Liver (tissue), 9 donors: Measurements from ENCODE around the gene SERTAD2. TPM values are rescaled to one million over a fixed set of nuclear protein-coding genes. Genes with fewer than 3 reads are reported as not detected.

Experiments
- DNase-seq: peaks from one replicate; pipeline ENCODE4 v3.0.0-alpha.2; 2017; ENCODE audit warnings: low spot score
- H3K27ac ChIP-seq, 2 donors: one replicate each; pipeline ENCODE4 v1.7.0; 2013; ENCODE audit warnings: inconsistent platforms in 2 of 2, low read length in 2 of 2, control low read depth in 1 of 2, low read depth in 1 of 2, mild to moderate bottlenecking in 1 of 2
- H3K27me3 ChIP-seq, 4 donors: one replicate each; pipeline versions ENCODE4 v1.6.1 to v1.7.0; 2013; ENCODE audit warnings: low read length in 3 of 4, inconsistent platforms in 1 of 4, mild to moderate bottlenecking in 1 of 4, moderate library complexity in 1 of 4; ENCODE audit not compliant: control insufficient read depth in 4 of 4, insufficient read depth in 4 of 4
- H3K36me3 ChIP-seq, 4 donors: one replicate each; pipeline versions ENCODE4 v1.6.1 to v1.7.0; 2013; ENCODE audit warnings: low read length in 3 of 4, mild to moderate bottlenecking in 3 of 4, low read depth in 1 of 4, moderate library complexity in 1 of 4; ENCODE audit not compliant: control insufficient read depth in 4 of 4, insufficient read depth in 3 of 4
- H3K4me1 ChIP-seq, 4 donors: one replicate each; pipeline versions ENCODE4 v1.6.1 to v1.7.0; 2013; ENCODE audit warnings: low read length in 3 of 4, mild to moderate bottlenecking in 3 of 4, moderate library complexity in 1 of 4; ENCODE audit not compliant: control insufficient read depth in 4 of 4, insufficient read depth in 4 of 4
- H3K4me3 ChIP-seq, 3 donors: one replicate each; pipeline versions ENCODE4 v1.6.1 to v1.7.0; 2013; ENCODE audit warnings: low read length in 3 of 3, control low read depth in 1 of 3, low read depth in 1 of 3, mild to moderate bottlenecking in 1 of 3
- H3K9ac ChIP-seq, 2 donors: one replicate each; pipeline ENCODE4 v1.7.0; 2013; ENCODE audit warnings: low read length in 2 of 2, mild to moderate bottlenecking in 2 of 2, moderate library complexity in 2 of 2, control low read depth in 1 of 2, low read depth in 1 of 2
- H3K9me3 ChIP-seq, 4 donors: one replicate each; pipeline versions ENCODE4 v1.6.1 to v1.7.0; 2013; ENCODE audit warnings: low read length in 3 of 4; ENCODE audit not compliant: control insufficient read depth in 4 of 4
- ATF3 ChIP-seq: IDR thresholded peaks from 2 replicates; pipeline ENCODE4 v1.6.1; 2016; ENCODE audit warnings: antibody characterized with exemption
- CTCF ChIP-seq: fragments of 150-350 bp; IDR thresholded peaks from 2 replicates; pipeline ENCODE4 v1.5.1; 2017; ENCODE audit warnings: improper control_type of control experiment, low read depth, low read length; ENCODE audit not compliant: missing input control
- EGR1 ChIP-seq, 2 donors: IDR thresholded peaks; 2 replicates each; pipeline ENCODE4 v1.6.1; 2016 to 2018; ENCODE audit warnings: antibody characterized with exemption in 2 of 2, low read depth in 2 of 2
- FOXA1 ChIP-seq: IDR thresholded peaks from 2 replicates; pipeline ENCODE4 v1.6.1; 2016; ENCODE audit warnings: antibody characterized with exemption
- FOXA2 ChIP-seq: IDR thresholded peaks from 2 replicates; pipeline ENCODE4 v1.6.1; 2016; ENCODE audit warnings: antibody characterized with exemption
- GABPA ChIP-seq, 2 donors: IDR thresholded peaks in 1 of 2; conservative IDR thresholded peaks in 1 of 2; 2 replicates each; pipeline ENCODE4 v1.6.1; 2016; ENCODE audit warnings: antibody characterized with exemption in 2 of 2, mild to moderate bottlenecking in 1 of 2, moderate library complexity in 1 of 2
- HNF4A ChIP-seq, 2 donors: conservative IDR thresholded peaks; 2 replicates each; pipeline ENCODE4 v1.6.1; 2016; ENCODE audit warnings: antibody characterized with exemption in 2 of 2, mild to moderate bottlenecking in 2 of 2
- HNF4G ChIP-seq: IDR thresholded peaks from 2 replicates; pipeline ENCODE4 v1.6.1; 2016; ENCODE audit warnings: antibody characterized with exemption
- JUND ChIP-seq, 2 donors: IDR thresholded peaks; 2 replicates each; pipeline ENCODE4 v1.6.1; 2016; ENCODE audit warnings: antibody characterized with exemption in 2 of 2
- MAX ChIP-seq: IDR thresholded peaks from 2 replicates; pipeline ENCODE4 v1.6.1; 2016; ENCODE audit warnings: antibody characterized with exemption
- NR2F2 ChIP-seq: IDR thresholded peaks from 2 replicates; pipeline ENCODE4 v1.6.1; 2016; ENCODE audit warnings: antibody characterized with exemption
- RAD21 ChIP-seq, 2 donors: IDR thresholded peaks; 2 replicates each; pipeline ENCODE4 v1.6.1; 2016; ENCODE audit warnings: antibody characterized with exemption in 2 of 2, mild to moderate bottlenecking in 2 of 2
- REST ChIP-seq: IDR thresholded peaks from 2 replicates; pipeline ENCODE4 v1.6.1; 2016; ENCODE audit warnings: antibody characterized with exemption, mild to moderate bottlenecking
- RXRA ChIP-seq, 2 donors: IDR thresholded peaks; 2 replicates each; pipeline ENCODE4 v1.6.1; 2017 to 2018; ENCODE audit warnings: antibody characterized with exemption in 2 of 2, mild to moderate bottlenecking in 1 of 2
- SP1 ChIP-seq: IDR thresholded peaks from 2 replicates; pipeline ENCODE4 v1.6.1; 2018; ENCODE audit warnings: antibody characterized with exemption, mild to moderate bottlenecking
- TAF1 ChIP-seq: conservative IDR thresholded peaks from 2 replicates; pipeline ENCODE4 v1.6.1; 2016; ENCODE audit warnings: antibody characterized with exemption, mild to moderate bottlenecking
- YY1 ChIP-seq: IDR thresholded peaks from 2 replicates; pipeline ENCODE4 v1.6.1; 2016; ENCODE audit warnings: antibody characterized with exemption, mild to moderate bottlenecking
- ZBTB33 ChIP-seq: IDR thresholded peaks from 2 replicates; pipeline ENCODE4 v1.6.1; 2016; ENCODE audit warnings: antibody characterized with exemption
- WGBS: extraction: QIAGEN DNeasy Blood & Tissue Kit; methylation state at CpG from one replicate; pipeline ENCODE4 v1.1.7; 2013; 5-methylcytosine and 5-hydroxymethylcytosine counted together
- polyA plus RNA-seq, 2 donors: library from polyadenylated mRNA; stranded (reverse) in 1 of 2; unstranded in 1 of 2; fragments of 200-250 nt in 1 of 2; fragments of >200 nt in 1 of 2; fragmentation: Nextera tagmentation in 1 of 2; extraction: Ambion mirVana in 1 of 2; gene quantifications; one replicate each; pipeline versions ENCODE4 v1.2.1 to v1.2.3, GENCODE V29; 2013 to 2015
- total RNA-seq, 2 donors: library from RNA; depleted of rRNA; stranded (reverse); fragments of >200 nt; gene quantifications; one replicate each; pipeline ENCODE4 v1.2.3, GENCODE V29; 2014
- donor health status: healthy.
- donor health status: healthy.
- donor health status: healthy.
- donor health status: healthy.
- donor health status: healthy.

The SERTAD2 gene
- total and polyA plus RNA-seq, 4 donors: 5.1 to 13.3 (median 6.4) TPM

GRCh38 chr2:64657411-64657810, 3.7 kb upstream of the SERTAD2 start:
- WGBS: 91% methylated on average over 2 of the region's 2 CpGs
- no peak overlapping the region for H3K4me3 ChIP-seq
- TF ChIP-seq FOXA1 (no peak), HNF4G (no peak), REST (no peak), MAX (no peak), YY1 (no peak), ZBTB33 (no peak), SP1 (no peak), RXRA (IDR thresholded peaks at IDR 0.05) (no peak), CTCF (no peak), NR2F2 (no peak), RAD21 (IDR thresholded peaks at IDR 0.05) (no peak), JUND (IDR thresholded peaks at IDR 0.05) (no peak), FOXA2 (no peak), ATF3 (no peak)
- peaks cover 2 to 15% (median 10%) of the 10 kb centered on the region in 4 donors for H3K4me1 ChIP-seq
- H3K36me3 ChIP-seq: no peaks in the 10 kb centered on the region
- DNase-seq: no peak
- no peak overlapping the region for H3K9ac ChIP-seq
- H3K27ac ChIP-seq: no peak overlapping the region
- H3K27me3 ChIP-seq: no peaks in the 10 kb centered on the region
- H3K9me3 ChIP-seq: no peaks in the 10 kb centered on the region

GRCh38 chr2:64656379-64656778, 2.7 kb upstream of the SERTAD2 start:
- DNase-seq: no peak
- Histone ChIP-seq H3K27me3 (no peaks in the 10 kb centered on the region), H3K27ac (no peak overlapping the region), H3K4me3 (no peak overlapping the region), H3K9me3 (no peaks in the 10 kb centered on the region), H3K9ac (no peak overlapping the region), H3K4me1 (peaks cover 6 to 20% (median 13%) of the 10 kb centered on the region in 4 donors), H3K36me3 (no peaks in the 10 kb centered on the region)
- TF ChIP-seq FOXA2: no peak
- no peak for TF ChIP-seq RAD21 (IDR thresholded peaks at IDR 0.05)
- no peak for TF ChIP-seq RXRA (IDR thresholded peaks at IDR 0.05)
- no peak for TF ChIP-seq SP1
- no peak for TF ChIP-seq ZBTB33
- TF ChIP-seq JUND (IDR thresholded peaks at IDR 0.05): no peak
- no peak for TF ChIP-seq REST
- no peak for TF ChIP-seq GABPA (IDR thresholded peaks at IDR 0.05 in 1 of 2, conservative IDR thresholded peaks at IDR 0.05 in 1 of 2)
- no peak for TF ChIP-seq TAF1
- TF ChIP-seq ATF3: no peak
- no peak for TF ChIP-seq EGR1 (IDR thresholded peaks at IDR 0.05; ENCODE audit: low read depth in 2 of 2)
- no peak for TF ChIP-seq HNF4G
- TF ChIP-seq MAX: no peak
- no peak for TF ChIP-seq HNF4A (conservative IDR thresholded peaks at IDR 0.05)
- 96% methylated on average over 2 of the region's 2 CpGs for WGBS
